HG02759 (cell line): ENCODE results near the gene GIMAP8.
"Not testable (repeated sequence)": the region's sequence is repeated elsewhere in the genome, so short reads cannot be mapped to it uniquely, and the experiment has no call there.

Source experiments
- ATAC-seq: cut with Tn5 transposase; IDR thresholded peaks from one replicate; pipeline ENCODE4 v1.9.1; 2021; ENCODE audit warnings: mild to moderate bottlenecking, moderate library complexity; ENCODE audit not compliant: unreplicated experiment

GIMAP8 gene

DNA sequence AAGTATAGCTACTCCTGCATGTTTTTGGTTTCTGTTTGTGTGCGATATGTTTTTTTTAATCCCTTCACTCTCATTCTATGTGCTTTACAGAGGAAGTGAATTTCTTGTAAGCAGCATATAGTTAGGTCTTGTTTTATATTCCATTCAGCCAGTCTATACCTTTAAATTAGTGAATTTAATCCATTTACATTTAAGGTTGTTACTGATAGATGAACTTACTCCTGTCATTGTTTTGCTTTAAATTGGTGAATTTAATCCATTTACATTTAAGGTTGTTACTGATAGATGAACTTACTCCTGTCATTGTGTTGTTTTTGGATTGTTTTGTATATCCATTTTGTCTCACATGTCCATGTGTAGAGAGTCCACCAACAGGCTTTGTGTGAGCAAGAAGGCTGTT is 11.1 kb downstream of the GIMAP8 start:
- no peak for ATAC-seq

DNA sequence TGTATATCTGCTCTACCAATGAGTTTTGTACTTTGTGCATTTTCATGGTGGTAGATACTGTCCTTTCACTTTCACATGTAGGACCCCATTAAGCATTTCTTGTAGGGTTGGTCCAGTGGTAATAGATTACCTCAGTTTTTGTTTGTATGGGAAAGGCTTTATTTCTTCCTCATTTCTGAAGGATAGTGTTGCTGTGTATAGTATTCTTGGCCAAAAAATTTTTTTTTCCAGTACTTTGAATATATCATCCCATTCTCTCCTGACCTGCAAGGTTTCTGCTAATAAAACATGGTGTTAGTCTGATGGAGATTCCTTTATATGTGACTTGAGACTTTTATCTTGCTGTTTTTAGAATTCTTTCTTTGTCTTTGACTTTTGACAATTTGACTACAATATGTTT is 12.0 kb downstream of the GIMAP8 start:
- ATAC-seq = no peak

DNA sequence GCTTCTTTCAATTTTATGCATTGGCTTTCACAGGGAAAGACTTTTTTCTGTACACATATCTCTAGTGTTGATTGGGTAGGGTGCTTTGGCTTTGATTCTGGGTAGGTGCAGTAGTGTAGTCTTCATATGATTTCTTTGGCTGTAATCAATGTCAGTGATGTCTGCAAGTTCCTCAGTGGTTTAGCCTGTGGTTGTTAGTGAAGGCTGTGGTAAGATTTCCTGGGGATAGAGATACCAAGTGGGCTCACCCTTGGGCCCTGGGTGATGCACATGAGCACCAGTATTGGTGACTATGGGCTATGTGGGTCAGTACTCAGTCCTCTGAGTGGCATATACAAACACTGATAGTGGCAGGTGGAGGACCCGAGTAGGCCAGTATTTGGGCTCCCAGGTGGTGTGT is 13.0 kb downstream of the GIMAP8 start:
- no peak for ATAC-seq

DNA sequence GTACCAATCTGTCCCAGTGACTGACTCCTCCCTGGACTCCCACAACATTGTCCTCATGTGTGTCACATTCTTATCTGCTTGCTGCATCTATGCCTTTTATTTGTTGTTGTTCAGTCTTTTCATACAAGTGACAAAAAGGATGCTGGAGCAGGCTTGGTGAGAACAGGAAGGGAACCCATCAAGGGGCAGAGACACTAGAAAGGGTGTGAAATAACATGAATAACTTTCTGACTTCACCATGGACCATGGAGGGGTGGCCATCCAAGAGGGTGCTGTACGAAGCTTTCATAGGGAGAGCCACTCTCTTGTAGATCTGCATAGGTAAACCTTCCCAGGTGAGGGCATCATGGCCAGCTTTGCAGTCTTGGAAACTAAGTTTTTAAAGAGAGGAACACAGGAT is 14.5 kb downstream of the GIMAP8 start:
- ATAC-seq = no peak

DNA sequence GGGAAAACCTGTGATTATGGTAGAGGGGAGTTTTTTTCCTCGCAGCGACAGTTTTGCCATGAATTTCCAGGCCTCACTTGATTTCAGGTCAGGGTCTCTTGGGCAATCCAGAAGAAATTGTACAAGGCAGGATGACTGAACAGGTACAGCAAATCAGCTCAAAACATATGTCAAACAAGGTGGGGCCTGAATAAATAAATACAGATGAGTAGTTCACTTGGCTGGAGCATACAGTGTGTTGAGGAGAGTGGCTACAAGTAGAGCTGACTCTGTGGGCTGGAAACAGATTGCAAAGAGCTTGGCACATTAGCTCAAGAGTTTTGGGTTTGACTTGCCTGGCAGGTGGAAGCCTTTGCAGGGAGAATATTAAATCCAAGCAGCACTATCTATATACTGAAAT is 15.0 kb downstream of the GIMAP8 start:
- no peak for ATAC-seq

DNA sequence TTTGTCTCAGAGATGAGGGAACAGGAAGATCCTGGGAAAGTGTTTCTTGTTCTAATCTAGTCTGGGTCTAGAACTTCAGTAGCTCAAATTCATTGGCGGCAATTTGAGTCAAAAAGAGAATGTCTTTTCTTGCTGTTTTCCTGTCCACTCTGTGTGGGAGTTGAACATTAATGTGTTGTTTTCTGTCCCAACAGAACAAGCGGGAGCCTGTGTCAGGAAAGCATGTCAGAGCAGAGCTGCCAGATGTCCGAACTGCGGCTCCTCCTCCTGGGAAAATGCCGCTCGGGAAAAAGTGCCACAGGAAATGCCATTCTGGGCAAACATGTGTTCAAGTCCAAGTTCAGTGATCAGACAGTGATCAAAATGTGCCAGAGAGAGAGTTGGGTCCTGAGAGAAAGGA is 16.0 kb downstream of the GIMAP8 start:
- ATAC-seq = no peak

- no peak for ATAC-seq
These were observed 17.8 kb downstream of the GIMAP8 start for GRCh38 chr7:150468241-150468640.

GRCh38 chr7:150471886-150472285 is 21.5 kb downstream of the GIMAP8 start:
- ATAC-seq = no peak

GRCh38 chr7:150473902-150474301 is 23.5 kb downstream of the GIMAP8 start:
- ATAC-seq = no peak

GRCh38 chr7:150476285-150476684 is 25.9 kb downstream of the GIMAP8 start:
- ATAC-seq = no peak

DNA sequence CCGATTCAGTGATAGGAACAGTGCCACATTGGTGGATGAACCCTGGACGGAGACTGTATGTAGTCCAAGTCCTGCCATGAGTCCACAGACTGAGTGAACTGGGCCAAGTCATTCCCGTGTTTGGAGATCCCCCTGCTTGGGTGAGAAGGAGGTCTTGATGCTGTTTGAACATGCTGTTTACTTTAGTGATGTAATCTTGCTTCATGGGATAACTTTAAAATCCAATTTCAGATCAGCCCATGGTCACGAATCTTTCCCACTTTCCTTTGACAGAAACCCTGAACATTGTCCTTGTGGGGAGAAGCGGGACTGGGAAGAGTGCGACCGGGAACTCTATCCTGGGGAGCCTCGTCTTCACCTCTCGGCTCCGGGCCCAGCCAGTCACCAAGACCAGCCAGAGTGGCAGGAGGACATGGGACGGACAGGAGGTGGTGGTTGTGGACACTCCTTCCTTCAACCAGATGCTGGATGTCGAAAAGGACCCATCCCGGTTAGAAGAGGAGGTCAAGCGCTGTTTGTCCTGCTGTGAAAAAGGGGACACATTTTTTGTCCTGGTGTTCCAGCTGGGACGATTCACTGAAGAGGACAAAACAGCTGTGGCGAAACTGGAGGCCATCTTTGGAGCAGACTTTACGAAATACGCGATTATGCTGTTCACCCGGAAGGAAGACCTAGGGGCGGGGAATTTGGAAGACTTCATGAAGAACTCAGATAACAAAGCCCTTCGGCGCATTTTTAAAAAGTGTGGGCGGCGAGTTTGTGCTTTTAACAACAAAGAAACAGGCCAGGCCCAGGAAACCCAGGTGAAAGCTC is 26.6 kb downstream of the GIMAP8 start:
- no peak for ATAC-seq

GRCh38 chr7:150479023-150479716 is 28.7 kb downstream of the GIMAP8 start:
- no peak for ATAC-seq

DNA sequence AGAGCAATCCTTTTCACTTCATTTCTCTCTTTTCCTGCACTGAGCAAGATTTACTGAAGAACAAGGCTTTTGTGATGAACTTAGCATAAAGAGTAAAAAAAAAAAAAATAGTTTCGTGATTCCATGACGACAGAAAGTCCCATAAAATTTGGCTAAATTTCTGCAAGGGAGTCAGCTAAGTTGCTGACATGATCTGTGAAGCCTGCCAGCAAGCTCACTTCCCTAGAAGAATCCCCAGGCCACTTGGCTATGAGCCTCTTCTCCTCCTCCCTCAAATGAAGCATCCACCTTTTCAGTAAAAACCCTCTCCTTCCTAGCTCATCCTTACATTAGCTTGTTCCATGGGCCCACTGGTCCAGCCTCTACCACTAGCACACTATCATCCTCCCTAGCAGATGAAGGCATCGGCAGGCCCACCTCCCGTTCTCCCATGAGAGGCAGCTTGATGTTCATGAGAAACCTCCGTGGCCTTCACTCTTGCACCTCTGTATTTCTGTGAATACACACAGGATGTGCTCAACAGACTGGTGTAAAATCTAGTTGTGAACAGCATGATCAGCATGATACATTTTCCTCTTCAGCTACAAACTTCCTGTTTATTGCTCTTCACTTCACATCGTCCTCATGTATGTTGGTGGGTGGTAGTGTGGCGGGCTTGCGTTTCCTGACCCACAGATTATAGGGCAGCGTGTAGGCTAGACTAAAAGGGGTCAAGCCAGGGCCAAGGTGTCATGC is 30.9 kb downstream of the GIMAP8 start:
- ATAC-seq = no peak

- ATAC-seq = no peak
These were observed 31.5 kb downstream of the GIMAP8 start for GRCh38 chr7:150481922-150482321.

DNA sequence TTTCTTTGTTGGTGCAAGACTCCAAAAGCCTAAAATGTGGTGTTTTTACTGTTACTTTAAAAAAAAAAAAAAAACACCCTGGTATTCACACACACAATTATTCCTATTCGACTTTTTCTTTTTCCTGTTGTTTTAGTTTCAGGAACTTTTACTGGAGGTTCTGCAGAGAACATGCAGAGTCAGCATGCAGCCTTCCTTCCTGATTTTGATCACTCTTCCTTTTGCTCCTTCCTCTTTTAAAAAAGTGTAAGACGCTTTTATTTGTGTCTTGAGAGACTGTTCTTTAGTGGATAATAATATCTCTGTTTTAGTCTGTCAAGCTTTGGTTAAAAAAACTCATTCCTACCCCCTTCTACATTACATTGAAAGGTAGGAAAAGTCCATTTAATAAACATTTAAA is 33.1 kb downstream of the GIMAP8 start:
- ATAC-seq = not testable (repeated sequence)

DNA sequence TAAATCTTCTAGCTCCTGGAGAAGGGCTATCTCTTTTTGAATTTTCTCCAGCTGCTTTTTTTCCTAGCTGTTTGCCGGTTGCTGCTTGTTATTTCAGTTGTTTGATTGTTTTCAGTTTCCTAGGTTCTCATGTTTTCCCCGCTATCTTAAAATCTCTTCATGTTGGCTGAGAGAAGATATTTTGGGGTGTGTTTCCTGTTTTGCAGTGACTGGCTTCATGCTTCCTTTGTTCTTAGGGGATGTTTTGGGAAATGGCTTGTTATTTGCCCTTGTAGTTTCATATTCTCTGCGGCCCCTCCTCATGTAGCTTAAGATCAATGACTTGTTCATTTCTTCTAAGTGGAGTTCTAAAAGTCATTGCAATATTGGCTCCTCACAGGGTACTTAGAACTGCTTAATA is 33.6 kb downstream of the GIMAP8 start:
- not testable (repeated sequence) for ATAC-seq

GRCh38 chr7:150487625-150488024 is 37.2 kb downstream of the GIMAP8 start:
- no peak for ATAC-seq

GRCh38 chr7:150489782-150490181 is 39.4 kb downstream of the GIMAP8 start:
- ATAC-seq = no peak

DNA sequence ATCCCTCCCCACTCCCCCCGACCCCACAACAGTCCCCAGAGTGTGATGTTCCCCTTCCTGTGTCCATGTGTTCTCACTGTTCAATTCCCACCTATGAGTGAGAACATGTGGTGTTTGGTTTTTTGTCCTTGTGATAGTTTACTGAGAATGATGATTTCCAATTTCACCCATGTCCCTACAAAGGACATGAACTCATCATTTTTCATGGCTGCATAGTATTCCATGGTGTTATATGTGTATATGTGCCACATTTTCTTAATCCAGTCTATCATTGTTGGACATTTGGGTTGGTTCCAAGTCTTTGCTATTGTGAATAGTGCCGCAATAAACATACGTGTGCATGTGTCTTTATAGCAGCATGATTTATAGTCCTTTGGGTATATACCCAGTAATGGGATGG is 43.0 kb downstream of the GIMAP8 start:
- not testable (repeated sequence) for ATAC-seq

- ATAC-seq = no peak
These were observed 52.1 kb downstream of the GIMAP8 start for GRCh38 chr7:150502519-150502918.

DNA sequence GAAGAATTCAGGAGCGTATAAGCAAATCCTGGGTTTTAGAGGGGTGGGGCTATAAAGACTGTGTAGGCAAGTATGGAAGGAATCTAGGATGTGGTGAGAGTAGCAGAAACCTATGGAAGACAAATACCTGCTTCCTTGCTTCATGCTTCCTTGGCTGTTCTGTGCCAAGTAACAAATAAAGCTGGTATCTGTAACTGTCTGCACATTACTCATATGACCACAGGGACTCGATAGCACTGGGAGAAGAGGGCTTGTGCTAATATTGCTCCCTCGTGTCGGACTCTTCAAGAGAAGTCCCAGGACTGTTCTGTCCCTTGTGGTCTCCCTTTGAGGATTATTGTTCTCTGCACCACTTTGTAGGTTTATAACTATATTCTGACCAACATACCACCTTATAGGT is 52.7 kb downstream of the GIMAP8 start:
- no peak for ATAC-seq

GRCh38 chr7:150503581-150503980 is 53.2 kb downstream of the GIMAP8 start:
- no peak for ATAC-seq
